Fibroblast of peridontal ligament (primary cell): Measurements from ENCODE around the gene ZBTB8B.

Experiments used
- DNase-seq: peaks from one replicate; pipeline ENCODE4 v3.0.0-alpha.2; 2010; ENCODE audit errors: extremely low read depth

The ZBTB8B gene

GRCh38 chr1:32508761-32509160, 43.9 kb downstream of the ZBTB8B start:
- DNase-seq = no peak

DNA sequence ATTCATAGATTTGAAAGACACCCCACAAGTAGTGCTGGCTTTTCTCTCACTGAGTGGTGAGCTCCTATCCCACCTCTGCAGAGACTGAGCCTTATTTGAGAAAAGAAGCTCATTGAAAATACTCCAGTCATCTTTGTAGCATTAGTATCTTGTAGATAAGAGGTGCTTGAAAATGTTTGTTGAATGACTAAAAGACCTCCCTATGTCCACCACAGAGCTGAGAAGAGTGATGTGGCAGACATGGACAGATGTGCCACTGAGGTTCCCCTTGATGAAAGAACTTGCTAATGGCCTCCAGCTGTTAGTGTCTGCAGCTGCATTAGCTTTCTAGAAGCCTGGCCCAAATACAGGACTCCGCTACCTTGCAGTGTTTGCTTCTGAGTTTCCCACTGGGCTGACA, 45.1 kb downstream of the ZBTB8B start:
- DNase-seq = no peak
